Pancreas (tissue), 10 donors: ENCODE measurements around the gene ISX. TPM values are rescaled to one million over a fixed set of nuclear protein-coding genes. Genes with fewer than 3 reads are reported as not detected.

Experiments used
- ATAC-seq, 4 donors: fragments of 200-7000 bp; cut with Tn5 transposase; one replicate each; pipeline versions ENCODE4 v1.8.0 to v1.9.1; 2020; ENCODE audit warnings: mild to moderate bottlenecking in 4 of 4, moderate library complexity in 4 of 4
- DNase-seq, 6 donors: peaks; one replicate each; pipeline ENCODE4 v3.0.0-alpha.2; 2020
- FAIRE-seq: peaks from 2 replicates; lab custom pipeline; 2012; peaks lifted over from hg19 to GRCh38; lab: Jason Lieb, UNC
- H3K27ac ChIP-seq, 4 donors: fragments of 200-600 bp; sonication (generic); 1 replicate in 3 of 4; 2 replicates in 1 of 4; pipeline versions ENCODE4 v1.5.0 to v1.8.0; 2020
- H3K27me3 ChIP-seq, 4 donors: fragments of 200-600 bp; one replicate each; pipeline ENCODE4 v1.8.0; 2021
- H3K36me3 ChIP-seq, 3 donors: fragments of 200-600 bp; sonication (generic) in 1 of 3; one replicate each; pipeline versions ENCODE4 v1.5.0 to v1.8.0; 2020 to 2021
- H3K4me1 ChIP-seq, 3 donors: fragments of 200-600 bp; one replicate each; pipeline ENCODE4 v1.8.0; 2021
- H3K4me3 ChIP-seq, 4 donors: fragments of 200-600 bp; sonication (generic) in 2 of 4; one replicate each; pipeline versions ENCODE4 v1.5.0 to v1.8.0; 2020 to 2021
- H3K9me3 ChIP-seq, 4 donors: fragments of 200-600 bp; one replicate each; pipeline ENCODE4 v1.8.0; 2021
- CTCF ChIP-seq, 4 donors: fragments of 200-600 bp; sonication (generic) in 3 of 4; IDR thresholded peaks; one replicate each; pipeline versions ENCODE4 v1.5.0 to v1.8.0; 2021; ENCODE audit warnings: antibody characterized with exemption in 4 of 4
- WGBS, 2 donors: extraction: QIAGEN DNeasy Blood & Tissue Kit; methylation state at CpG; one replicate each; pipeline ENCODE4 v1.1.7; 2013; 5-methylcytosine and 5-hydroxymethylcytosine counted together
- intact Hi-C, 3 donors: fragments of 100-400 bp; cut with DNase I; formaldehyde crosslinking; loops; one replicate each; pipeline versions ENCODE4 v1.11.1 to v1.14.2; 2022
- polyA plus RNA-seq, 2 donors: library from polyadenylated mRNA; stranded (reverse); fragments of 200-250 nt; gene quantifications; one replicate each; pipeline ENCODE4 v1.2.3, GENCODE V29; 2013
- total RNA-seq, 6 donors: library from RNA; stranded (reverse); fragmentation: NEBNext Ultra II Directional in 4 of 6; extraction: Animal tissue kit (Norgen Biotek cat#: 25700) in 4 of 6; gene quantifications; one replicate each; pipeline versions ENCODE4 v1.2.1 to v1.2.4, GENCODE V29; 2021 to 2023
- donor health status: healthy with polysubstance abuse.
- donor health status: DM: no; HTN: no; CAD: no; lungs with moderate emphysema.
- donor health status: DM: no; HTN: no; CAD: no.
- donor health status: control.
- donor health status: control.
- donor health status: Bipolar disorder and iron deficiency.
- donor health status: DM: yes; HTN: yes; CAD: no.
- donor health status: DM: no; HTN: no; CAD: no.
- donor health status: DM: no; HTN: no; CAD: no.
- donor health status: DM: yes; HTN: yes; CAD: no.

The ISX gene
- total and polyA plus RNA-seq, 8 donors = 0.12 to 0.14 TPM; not detected in 6

- Histone ChIP-seq H3K27ac (no peak overlapping the region), H3K36me3 (no peaks in the 10 kb centered on the region), H3K4me1 (no peaks in the 10 kb centered on the region), H3K4me3 (no peak overlapping the region), H3K9me3 (no peaks in the 10 kb centered on the region), H3K27me3 (no peaks in the 10 kb centered on the region)
- DNase-seq (no peak), ATAC-seq (no peak), FAIRE-seq (no peak)
- no peak for TF ChIP-seq CTCF (IDR thresholded peaks at IDR 0.05)
- intact Hi-C loops = no loop called here
- WGBS, 2 donors = 60 to 78% methylated on average over 9 of the region's 9 CpGs
Measured at GRCh38 chr22:35116817-35117216, 50.9 kb downstream of the ISX start.

GRCh38 chr22:35119494-35119893 lies 53.5 kb downstream of the ISX start:
- Histone ChIP-seq H3K27ac (no peak overlapping the region), H3K9me3 (no peaks in the 10 kb centered on the region), H3K36me3 (no peaks in the 10 kb centered on the region), H3K4me3 (no peak overlapping the region), H3K27me3 (no peaks in the 10 kb centered on the region), H3K4me1 (no peaks in the 10 kb centered on the region)
- FAIRE-seq = no peak
- intact Hi-C loops = no loop called here
- no peak for DNase-seq
- ATAC-seq = no peak
- TF ChIP-seq CTCF (IDR thresholded peaks at IDR 0.05) = no peak

- DNase-seq (no peak), FAIRE-seq (no peak), ATAC-seq (no peak)
- H3K9me3 ChIP-seq = no peaks in the 10 kb centered on the region
- no peaks in the 10 kb centered on the region for H3K36me3 ChIP-seq
- H3K4me1 ChIP-seq = no peaks in the 10 kb centered on the region
- no peak overlapping the region for H3K27ac ChIP-seq
- H3K4me3 ChIP-seq = no peak overlapping the region
- intact Hi-C loops = no loop called here
- TF ChIP-seq CTCF (IDR thresholded peaks at IDR 0.05) = no peak
- no peaks in the 10 kb centered on the region for H3K27me3 ChIP-seq
- WGBS, 2 donors = 40% methylated on average over 3 of the region's 3 CpGs
Measured at GRCh38 chr22:35124691-35125219, 58.8 kb downstream of the ISX start.

GRCh38 chr22:35126993-35127392 lies 61.0 kb downstream of the ISX start:
- H3K27me3 ChIP-seq = no peaks in the 10 kb centered on the region
- H3K4me3 ChIP-seq = no peak overlapping the region

More at GRCh38 chr22:35126993-35127392, 61.0 kb downstream of the ISX start:
- no peak for ATAC-seq
- Histone ChIP-seq H3K27ac (no peak overlapping the region), H3K9me3 (no peaks in the 10 kb centered on the region), H3K4me1 (no peaks in the 10 kb centered on the region), H3K36me3 (no peaks in the 10 kb centered on the region)
- no peak for FAIRE-seq
- no peak for TF ChIP-seq CTCF (IDR thresholded peaks at IDR 0.05)
- DNase-seq = no peak
- intact Hi-C loops = no loop called here
- 51 to 63% methylated on average over 8 of the region's 8 CpGs for WGBS, 2 donors
